Gastroesophageal sphincter (tissue), 3 donors: ENCODE measurements around the gene NDUFAF5.

Source experiments
- EP300 ChIP-seq: sonication (generic); formaldehyde crosslinking; IDR thresholded peaks from one replicate; pipeline ENCODE4 v1.6.1; 2017; ENCODE audit warnings: antibody characterized with exemption, mild to moderate bottlenecking
- POLR2A ChIP-seq, 2 donors: fragments of 450-650 bp; IDR thresholded peaks; one replicate each; pipeline ENCODE4 v1.6.1; 2017; ENCODE audit warnings: antibody characterized with exemption in 2 of 2, mild to moderate bottlenecking in 2 of 2, moderate library complexity in 1 of 2
- TF ChIP-seq, protein P1 (sequence below), 4 experiments: fragments of 200-600 bp in 2 of 4; fragments of 450-650 bp in 2 of 4; sonication (generic) in 1 of 4; IDR thresholded peaks; one replicate each; pipeline ENCODE4 v1.5.1; 2017 to 2019; ENCODE audit warnings: antibody characterized with exemption in 4 of 4, mild to moderate bottlenecking in 2 of 4, moderate library complexity in 2 of 4

- TF ChIP-seq, protein P1, sequence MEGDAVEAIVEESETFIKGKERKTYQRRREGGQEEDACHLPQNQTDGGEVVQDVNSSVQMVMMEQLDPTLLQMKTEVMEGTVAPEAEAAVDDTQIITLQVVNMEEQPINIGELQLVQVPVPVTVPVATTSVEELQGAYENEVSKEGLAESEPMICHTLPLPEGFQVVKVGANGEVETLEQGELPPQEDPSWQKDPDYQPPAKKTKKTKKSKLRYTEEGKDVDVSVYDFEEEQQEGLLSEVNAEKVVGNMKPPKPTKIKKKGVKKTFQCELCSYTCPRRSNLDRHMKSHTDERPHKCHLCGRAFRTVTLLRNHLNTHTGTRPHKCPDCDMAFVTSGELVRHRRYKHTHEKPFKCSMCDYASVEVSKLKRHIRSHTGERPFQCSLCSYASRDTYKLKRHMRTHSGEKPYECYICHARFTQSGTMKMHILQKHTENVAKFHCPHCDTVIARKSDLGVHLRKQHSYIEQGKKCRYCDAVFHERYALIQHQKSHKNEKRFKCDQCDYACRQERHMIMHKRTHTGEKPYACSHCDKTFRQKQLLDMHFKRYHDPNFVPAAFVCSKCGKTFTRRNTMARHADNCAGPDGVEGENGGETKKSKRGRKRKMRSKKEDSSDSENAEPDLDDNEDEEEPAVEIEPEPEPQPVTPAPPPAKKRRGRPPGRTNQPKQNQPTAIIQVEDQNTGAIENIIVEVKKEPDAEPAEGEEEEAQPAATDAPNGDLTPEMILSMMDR (IDR thresholded peaks at IDR 0.05): no peak
- no peak for TF ChIP-seq POLR2A (IDR thresholded peaks at IDR 0.05)
- TF ChIP-seq EP300: no peak
These were observed 25.0 kb downstream of the NDUFAF5 start for GRCh38 chr20:13809855-13810254.
